H9 (cell line): ENCODE data around the gene THOC7. TPM values are rescaled to one million over a fixed set of nuclear protein-coding genes. Genes with fewer than 3 reads are reported as not detected.

Experiments
- DNase-seq: peaks from one replicate; pipeline ENCODE4 v3.0.0-alpha.2; 2017
- H2AFZ ChIP-seq: one replicate; pipeline ENCODE4 v1.6.1; 2013; ENCODE audit warnings: mild to moderate bottlenecking, low read length, control low read depth, moderate library complexity
- H2AK5ac ChIP-seq: 2 replicates; pipeline ENCODE4 v1.6.1; 2013; ENCODE audit warnings: low read length, control low read depth, mixed read lengths; ENCODE audit not compliant: insufficient read length
- H2BK120ac ChIP-seq: one replicate; pipeline ENCODE4 v1.6.1; 2013; ENCODE audit warnings: low read depth, mild to moderate bottlenecking, low read length, control low read depth, inconsistent platforms; ENCODE audit not compliant: poor library complexity, severe bottlenecking
- H2BK12ac ChIP-seq: 2 replicates; pipeline ENCODE4 v1.6.1; 2013; ENCODE audit warnings: low read length, control low read depth, mixed read lengths, low read depth; ENCODE audit not compliant: insufficient read length
- H2BK15ac ChIP-seq: 2 replicates; pipeline ENCODE4 v1.6.1; 2013; ENCODE audit warnings: low read depth, low read length, control low read depth
- H2BK20ac ChIP-seq: one replicate; pipeline ENCODE4 v1.6.1; 2013; ENCODE audit warnings: low read depth, mild to moderate bottlenecking, low read length, control low read depth, inconsistent platforms; ENCODE audit not compliant: poor library complexity, severe bottlenecking
- H2BK5ac ChIP-seq: 2 replicates; pipeline ENCODE4 v1.6.1; 2013; ENCODE audit warnings: low read length, control low read depth, mixed read lengths; ENCODE audit not compliant: insufficient read length
- H3K14ac ChIP-seq: 2 replicates; pipeline ENCODE4 v1.6.1; 2013; ENCODE audit warnings: low read length, control low read depth; ENCODE audit not compliant: insufficient read depth
- H3K18ac ChIP-seq: 2 replicates; pipeline ENCODE4 v1.6.1; 2013; ENCODE audit warnings: low read depth, mild to moderate bottlenecking, mixed read lengths, low read length, control low read depth; ENCODE audit not compliant: insufficient read length
- H3K23ac ChIP-seq: 2 replicates; pipeline ENCODE4 v1.6.1; 2013; ENCODE audit warnings: low read length, control low read depth, mixed read lengths, low read depth; ENCODE audit not compliant: insufficient read length
- H3K23me2 ChIP-seq: 2 replicates; pipeline ENCODE4 v1.6.1; 2013; ENCODE audit warnings: low read depth, mild to moderate bottlenecking, mixed read lengths, low read length, control low read depth; ENCODE audit not compliant: insufficient read length, poor library complexity, severe bottlenecking
- H3K27ac ChIP-seq: 2 replicates; pipeline ENCODE4 v1.5.1; 2013; ENCODE audit warnings: low read length, control low read depth, mixed read lengths, low read depth; ENCODE audit not compliant: insufficient read length
- H3K27me3 ChIP-seq: 2 replicates; pipeline ENCODE4 v1.6.1; 2013; ENCODE audit warnings: low read length, control low read depth, inconsistent platforms; ENCODE audit not compliant: insufficient read depth
- H3K4ac ChIP-seq: 2 replicates; pipeline ENCODE4 v1.6.1; 2013; ENCODE audit warnings: low read depth, mild to moderate bottlenecking, control low read depth, inconsistent platforms, low read length, moderate library complexity
- H3K4me1 ChIP-seq: 2 replicates; pipeline ENCODE4 v1.6.1; 2013; ENCODE audit warnings: low read length, control low read depth, inconsistent platforms; ENCODE audit not compliant: insufficient read depth
- H3K4me2 ChIP-seq: 2 replicates; pipeline ENCODE4 v1.6.1; 2013; ENCODE audit warnings: low read length, control low read depth, mixed read lengths; ENCODE audit not compliant: insufficient read length, insufficient read depth
- H3K56ac ChIP-seq: 2 replicates; pipeline ENCODE4 v1.6.1; 2013; ENCODE audit warnings: low read depth, mild to moderate bottlenecking, mixed read lengths, low read length, control low read depth; ENCODE audit not compliant: insufficient read length
- H3K79me1 ChIP-seq: 2 replicates; pipeline ENCODE4 v1.6.1; 2013; ENCODE audit warnings: low read depth, mild to moderate bottlenecking, moderate library complexity, low read length, control low read depth, inconsistent platforms; ENCODE audit not compliant: insufficient read depth, poor library complexity, severe bottlenecking
- H3K79me2 ChIP-seq: 2 replicates; pipeline ENCODE4 v1.6.1; 2013; ENCODE audit warnings: low read length, control low read depth, inconsistent platforms; ENCODE audit not compliant: insufficient read depth
- H3K9ac ChIP-seq: 2 replicates; pipeline ENCODE4 v1.6.1; 2013; ENCODE audit warnings: low read length, control low read depth, mixed read lengths; ENCODE audit not compliant: insufficient read length; ENCODE audit errors: extremely low read depth
- H3K9me3 ChIP-seq: one replicate; pipeline ENCODE4 v1.6.1; 2013; ENCODE audit warnings: low read depth, low read length, inconsistent platforms; ENCODE audit not compliant: control insufficient read depth
- H3T11ph ChIP-seq: one replicate; pipeline ENCODE4 v1.6.1; 2013; ENCODE audit warnings: mild to moderate bottlenecking, low read length, control low read depth, inconsistent platforms
- H4K20me1 ChIP-seq: one replicate; pipeline ENCODE4 v1.6.1; 2013; ENCODE audit not compliant: control insufficient read depth, insufficient read length, insufficient read depth
- H4K5ac ChIP-seq: 2 replicates; pipeline ENCODE4 v1.6.1; 2013; ENCODE audit warnings: low read depth, mild to moderate bottlenecking, mixed read lengths, low read length, control low read depth; ENCODE audit not compliant: insufficient read length
- H4K8ac ChIP-seq: replicated peaks from 2 replicates; pipeline ENCODE4 v1.6.1; 2013; ENCODE audit warnings: low read length, control low read depth, mixed read lengths, low read depth; ENCODE audit not compliant: insufficient read length
- H4K91ac ChIP-seq: 2 replicates; pipeline ENCODE4 v1.6.1; 2013; ENCODE audit warnings: low read depth, mild to moderate bottlenecking, moderate library complexity, mixed read lengths, low read length, control low read depth; ENCODE audit not compliant: insufficient read length
- H3K27ac Mint-ChIP-seq, 3 experiments: 2 replicates in 2 of 3; 3 replicates in 1 of 3; pipeline ENCODE4 v1.8.0; 2020 to 2021; ENCODE audit warnings: mixed read lengths in 3 of 3, mild to moderate bottlenecking in 1 of 3, moderate library complexity in 1 of 3
- H3K27me3 Mint-ChIP-seq: 2 replicates; pipeline ENCODE4 v1.8.0; 2021; ENCODE audit warnings: low read depth, mild to moderate bottlenecking, moderate library complexity, mixed read lengths
- H3K36me3 Mint-ChIP-seq, 3 experiments: 2 replicates in 2 of 3; 3 replicates in 1 of 3; pipeline ENCODE4 v1.8.0; 2020 to 2021; ENCODE audit warnings: low read depth in 3 of 3, mixed read lengths in 3 of 3; ENCODE audit not compliant: insufficient read depth in 1 of 3
- H3K4me1 Mint-ChIP-seq, 2 experiments: 2 replicates each; pipeline ENCODE4 v1.8.0; 2020; ENCODE audit warnings: mixed read lengths in 2 of 2
- H3K4me3 Mint-ChIP-seq, 2 experiments: 2 replicates in 1 of 2; 3 replicates in 1 of 2; pipeline ENCODE4 v1.8.0; 2020 to 2021; ENCODE audit warnings: mild to moderate bottlenecking in 2 of 2, mixed read lengths in 2 of 2, moderate library complexity in 1 of 2
- H3K9me3 Mint-ChIP-seq, 2 experiments: 2 replicates in 1 of 2; 3 replicates in 1 of 2; pipeline ENCODE4 v1.8.0; 2020; ENCODE audit warnings: mild to moderate bottlenecking in 2 of 2, mixed read lengths in 2 of 2, moderate library complexity in 1 of 2
- WGBS: extraction: QIAGEN DNeasy Blood & Tissue Kit; methylation state at CpG from one replicate; pipeline ENCODE4 v1.1.7; 2013; ENCODE audit warnings: missing lambda C conversion rate, low lambda C conversion rate, mixed read lengths; ENCODE audit not compliant: insufficient read length; ENCODE audit errors: extremely low coverage; 5-methylcytosine and 5-hydroxymethylcytosine counted together
- total RNA-seq: library from RNA; stranded (reverse); gene quantifications from 2 replicates; pipeline ENCODE4 v1.2.1, GENCODE V29; 2021
- TF ChIP-seq, protein P1 (sequence below): fragments of 200-600 bp; sonication (generic); conservative IDR thresholded peaks from 3 replicates; pipeline ENCODE4 v1.8.0; 2021; ENCODE audit warnings: antibody characterized with exemption, mild to moderate bottlenecking

The THOC7 gene
- total RNA-seq, 1 experiment from 2014 or later: 63.3 TPM

GRCh38 chr3:63910891-63911290, 47.3 kb upstream of the THOC7 start:
- Histone ChIP-seq H3K18ac (no peak overlapping the region), H2BK5ac (no peak overlapping the region), H3K4me1 (no peaks in the 10 kb centered on the region), H3K4me2 (peak overlapping the region; percentile 92), H3K56ac (no peak overlapping the region), H4K5ac (no peak overlapping the region), H3K23me2 (peaks cover 10% of the 10 kb centered on the region), H2AK5ac (no peak overlapping the region), H3K79me1 (no peaks in the 10 kb centered on the region), H3K14ac (no peak overlapping the region), H3K9me3 (no peaks in the 10 kb centered on the region), H3K9ac (no peak overlapping the region), H3K23ac (no peak overlapping the region), H3K79me2 (no peaks in the 10 kb centered on the region), H2AFZ (no peak overlapping the region), H4K91ac (no peak overlapping the region), H2BK120ac (no peak overlapping the region), H3T11ph (no peak overlapping the region), H4K20me1 (no peaks in the 10 kb centered on the region), H3K27me3 (no peaks in the 10 kb centered on the region), H2BK12ac (no peak overlapping the region), H4K8ac (no peak overlapping the region), H2BK20ac (no peak overlapping the region), H3K27ac (no peak overlapping the region), H3K4ac (no peak overlapping the region), H2BK15ac (no peak overlapping the region)
- no CpG with 5 or more reads among the region's 1 CpG for WGBS
- peaks cover 21 to 26% of the 10 kb centered on the region in 2 experiments for H3K4me1 Mint-ChIP-seq
- peaks cover 7 to 14% (median 12%) of the 10 kb centered on the region in 3 experiments for H3K36me3 Mint-ChIP-seq
- TF ChIP-seq, protein P1, sequence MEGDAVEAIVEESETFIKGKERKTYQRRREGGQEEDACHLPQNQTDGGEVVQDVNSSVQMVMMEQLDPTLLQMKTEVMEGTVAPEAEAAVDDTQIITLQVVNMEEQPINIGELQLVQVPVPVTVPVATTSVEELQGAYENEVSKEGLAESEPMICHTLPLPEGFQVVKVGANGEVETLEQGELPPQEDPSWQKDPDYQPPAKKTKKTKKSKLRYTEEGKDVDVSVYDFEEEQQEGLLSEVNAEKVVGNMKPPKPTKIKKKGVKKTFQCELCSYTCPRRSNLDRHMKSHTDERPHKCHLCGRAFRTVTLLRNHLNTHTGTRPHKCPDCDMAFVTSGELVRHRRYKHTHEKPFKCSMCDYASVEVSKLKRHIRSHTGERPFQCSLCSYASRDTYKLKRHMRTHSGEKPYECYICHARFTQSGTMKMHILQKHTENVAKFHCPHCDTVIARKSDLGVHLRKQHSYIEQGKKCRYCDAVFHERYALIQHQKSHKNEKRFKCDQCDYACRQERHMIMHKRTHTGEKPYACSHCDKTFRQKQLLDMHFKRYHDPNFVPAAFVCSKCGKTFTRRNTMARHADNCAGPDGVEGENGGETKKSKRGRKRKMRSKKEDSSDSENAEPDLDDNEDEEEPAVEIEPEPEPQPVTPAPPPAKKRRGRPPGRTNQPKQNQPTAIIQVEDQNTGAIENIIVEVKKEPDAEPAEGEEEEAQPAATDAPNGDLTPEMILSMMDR: no peak
- no peak for DNase-seq
- no peaks in the 10 kb centered on the region; a peak in 1 of 5 replicates for H3K9me3 Mint-ChIP-seq
- H3K27me3 Mint-ChIP-seq: no peaks in the 10 kb centered on the region; the same call in none of the 2 replicates
- no peak overlapping the region for H3K27ac Mint-ChIP-seq
- H3K4me3 Mint-ChIP-seq: peak overlapping the region; percentile 72 to 84
